Natural killer cell (primary cell): Measurements from ENCODE around the gene GNAO1. TPM values are rescaled to one million over a fixed set of nuclear protein-coding genes. Genes with fewer than 3 reads are reported as not detected.
A peak's percentile ranks its signal among the peaks of the same experiment; 100 is the strongest.

Experiments
- ATAC-seq, 3 donors: fragments of 150-1000 bp in 2 of 3; fragments of 200-7000 bp in 1 of 3; cut with Tn5 transposase; 1 replicate in 1 of 3; 2 replicates in 2 of 3; pipeline ENCODE4 v1.10.0; 2021; ENCODE audit warnings: mild to moderate bottlenecking in 2 of 3, moderate library complexity in 2 of 3
- DNase-seq, 2 donors: peaks; one replicate each; pipeline versions ENCODE4 v3.0.0 to v3.0.0-alpha.2; 2013 to 2021; ENCODE audit warnings: mixed read lengths in 1 of 2
- H3K27ac ChIP-seq: one replicate; pipeline ENCODE4 v1.5.1; 2013; ENCODE audit warnings: mild to moderate bottlenecking, low read length
- H3K27me3 ChIP-seq: one replicate; pipeline ENCODE4 v1.6.1; 2013; ENCODE audit warnings: low read length; ENCODE audit not compliant: control insufficient read depth, insufficient read depth
- H3K36me3 ChIP-seq: one replicate; pipeline ENCODE4 v1.6.1; 2013; ENCODE audit warnings: low read length; ENCODE audit not compliant: control insufficient read depth, insufficient read depth
- H3K4me1 ChIP-seq: one replicate; pipeline ENCODE4 v1.6.1; 2013; ENCODE audit warnings: low read length; ENCODE audit not compliant: control insufficient read depth, insufficient read depth
- H3K4me3 ChIP-seq: one replicate; pipeline ENCODE4 v1.5.1; 2013; ENCODE audit warnings: low read length
- H3K9me3 ChIP-seq: one replicate; pipeline ENCODE4 v1.6.1; 2013; ENCODE audit warnings: low read length; ENCODE audit not compliant: control insufficient read depth, insufficient read depth
- H3K27ac Mint-ChIP-seq, 2 donors: one replicate each; pipeline ENCODE4 v1.8.0; 2022; ENCODE audit warnings: mild to moderate bottlenecking in 2 of 2, mixed read lengths in 2 of 2, moderate library complexity in 1 of 2
- H3K27me3 Mint-ChIP-seq, 2 donors: one replicate each; pipeline ENCODE4 v1.8.0; 2022; ENCODE audit warnings: low read depth in 2 of 2, mixed read lengths in 2 of 2
- H3K36me3 Mint-ChIP-seq: one replicate; pipeline ENCODE4 v1.8.0; 2022; ENCODE audit warnings: mixed read lengths
- H3K4me1 Mint-ChIP-seq, 2 donors: one replicate each; pipeline ENCODE4 v1.8.0; 2022; ENCODE audit warnings: mixed read lengths in 2 of 2
- H3K4me3 Mint-ChIP-seq: one replicate; pipeline ENCODE4 v1.8.0; 2022; ENCODE audit warnings: mild to moderate bottlenecking, moderate library complexity, mixed read lengths
- H3K9me3 Mint-ChIP-seq, 2 donors: one replicate each; pipeline ENCODE4 v1.8.0; 2022; ENCODE audit warnings: mixed read lengths in 2 of 2
- WGBS: methylation state at CpG from one replicate; pipeline ENCODE4 v1.1.7; 2013; ENCODE audit warnings: missing lambda C conversion rate; ENCODE audit not compliant: insufficient coverage; 5-methylcytosine and 5-hydroxymethylcytosine counted together
- intact Hi-C: fragments of 100-400 bp; cut with micrococcal nuclease; formaldehyde crosslinking; loops from one replicate; pipeline ENCODE4 v1.14.2; 2022
- total RNA-seq, 4 donors: library from RNA; stranded (reverse); fragments of 120-200 nt in 1 of 4; gene quantifications; one replicate each; pipeline versions ENCODE4 v1.2.3 to v1.2.4, GENCODE V29; 2013 to 2022
- TF ChIP-seq, protein P1 (sequence below): fragments of 200-600 bp; IDR thresholded peaks from one replicate; pipeline ENCODE4 v1.8.0; 2022; ENCODE audit warnings: antibody characterized with exemption

GNAO1 gene
- total RNA-seq, 3 donors from 2014 or later (not counting 1 experiment from before 2014, with no cell fraction given), result 0.45 to 4.6 (median 1.1) TPM

DNA sequence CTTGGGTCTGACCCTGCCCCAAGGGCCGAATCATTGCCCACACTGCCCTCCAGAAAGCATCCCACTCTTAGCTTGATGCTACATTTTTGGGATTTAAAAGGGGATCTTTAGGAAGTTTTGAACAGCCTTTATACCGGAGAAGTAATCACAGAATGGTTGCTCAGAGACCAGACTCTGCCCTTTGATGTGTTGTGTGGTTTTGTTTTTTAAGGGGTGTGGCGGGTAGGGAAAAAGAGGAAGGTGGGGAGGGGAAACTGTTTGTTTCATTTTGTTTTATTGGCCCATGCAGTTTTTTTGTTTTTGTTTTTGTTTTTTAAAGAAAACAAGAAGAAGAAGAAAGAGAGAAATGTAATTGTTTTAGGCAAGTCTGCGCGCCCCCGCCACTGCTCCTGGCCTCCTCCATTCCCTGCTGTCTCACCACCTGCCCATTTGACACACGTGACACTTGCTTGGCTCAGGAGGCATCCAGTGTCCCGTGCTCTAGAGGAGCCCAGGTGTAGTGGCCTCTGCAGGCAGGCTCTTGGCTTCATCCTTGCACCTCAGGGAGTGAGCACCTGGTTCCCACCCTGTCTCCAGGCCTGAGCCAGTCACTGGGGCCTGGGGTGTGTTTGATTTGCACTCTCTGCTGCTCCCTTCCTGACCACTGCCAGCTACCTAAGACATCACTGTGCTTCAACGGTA lies 35.7 kb downstream of the GNAO1 start:
- Mint-ChIP-seq H3K9me3 (no peaks in the 10 kb centered on the region), H3K36me3 (no peaks in the 10 kb centered on the region), H3K27me3 (peaks cover 0 to 3% of the 10 kb centered on the region in 2 donors), H3K27ac (no peak overlapping the region), H3K4me1 (peaks cover 10 to 19% of the 10 kb centered on the region in 2 donors), H3K4me3 (no peak overlapping the region)
- Histone ChIP-seq H3K4me1 (peaks cover 24% of the 10 kb centered on the region), H3K4me3 (no peak overlapping the region), H3K27me3 (no peaks in the 10 kb centered on the region), H3K27ac (no peak overlapping the region), H3K9me3 (no peaks in the 10 kb centered on the region), H3K36me3 (no peaks in the 10 kb centered on the region)
- intact Hi-C loops, result no loop called here
- DNase-seq (peak in 1 of 2 donors; percentile 50), ATAC-seq (no peak)
- WGBS, result 53% methylated on average over 8 of the region's 9 CpGs
- TF ChIP-seq, protein P1, sequence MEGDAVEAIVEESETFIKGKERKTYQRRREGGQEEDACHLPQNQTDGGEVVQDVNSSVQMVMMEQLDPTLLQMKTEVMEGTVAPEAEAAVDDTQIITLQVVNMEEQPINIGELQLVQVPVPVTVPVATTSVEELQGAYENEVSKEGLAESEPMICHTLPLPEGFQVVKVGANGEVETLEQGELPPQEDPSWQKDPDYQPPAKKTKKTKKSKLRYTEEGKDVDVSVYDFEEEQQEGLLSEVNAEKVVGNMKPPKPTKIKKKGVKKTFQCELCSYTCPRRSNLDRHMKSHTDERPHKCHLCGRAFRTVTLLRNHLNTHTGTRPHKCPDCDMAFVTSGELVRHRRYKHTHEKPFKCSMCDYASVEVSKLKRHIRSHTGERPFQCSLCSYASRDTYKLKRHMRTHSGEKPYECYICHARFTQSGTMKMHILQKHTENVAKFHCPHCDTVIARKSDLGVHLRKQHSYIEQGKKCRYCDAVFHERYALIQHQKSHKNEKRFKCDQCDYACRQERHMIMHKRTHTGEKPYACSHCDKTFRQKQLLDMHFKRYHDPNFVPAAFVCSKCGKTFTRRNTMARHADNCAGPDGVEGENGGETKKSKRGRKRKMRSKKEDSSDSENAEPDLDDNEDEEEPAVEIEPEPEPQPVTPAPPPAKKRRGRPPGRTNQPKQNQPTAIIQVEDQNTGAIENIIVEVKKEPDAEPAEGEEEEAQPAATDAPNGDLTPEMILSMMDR, result no peak

- Histone ChIP-seq H3K9me3 (no peaks in the 10 kb centered on the region), H3K27me3 (no peaks in the 10 kb centered on the region), H3K36me3 (no peaks in the 10 kb centered on the region), H3K4me1 (peaks cover 24% of the 10 kb centered on the region), H3K27ac (no peak overlapping the region), H3K4me3 (no peak overlapping the region)
- no peak overlapping the region for H3K4me3 Mint-ChIP-seq
- no peak overlapping the region for H3K27ac Mint-ChIP-seq
- TF ChIP-seq, protein P1, result no peak
- DNase-seq (no peak), ATAC-seq (no peak)
- 88% methylated on average over 6 of the region's 6 CpGs for WGBS
- H3K36me3 Mint-ChIP-seq, result no peaks in the 10 kb centered on the region
- intact Hi-C loops, result no loop called here
- H3K4me1 Mint-ChIP-seq, result peaks cover 10 to 19% of the 10 kb centered on the region in 2 donors
- H3K27me3 Mint-ChIP-seq, result peaks cover 0 to 3% of the 10 kb centered on the region in 2 donors
- H3K9me3 Mint-ChIP-seq, result no peaks in the 10 kb centered on the region
Measured at GRCh38 chr16:56227936-56228335, 36.6 kb downstream of the GNAO1 start.

DNA sequence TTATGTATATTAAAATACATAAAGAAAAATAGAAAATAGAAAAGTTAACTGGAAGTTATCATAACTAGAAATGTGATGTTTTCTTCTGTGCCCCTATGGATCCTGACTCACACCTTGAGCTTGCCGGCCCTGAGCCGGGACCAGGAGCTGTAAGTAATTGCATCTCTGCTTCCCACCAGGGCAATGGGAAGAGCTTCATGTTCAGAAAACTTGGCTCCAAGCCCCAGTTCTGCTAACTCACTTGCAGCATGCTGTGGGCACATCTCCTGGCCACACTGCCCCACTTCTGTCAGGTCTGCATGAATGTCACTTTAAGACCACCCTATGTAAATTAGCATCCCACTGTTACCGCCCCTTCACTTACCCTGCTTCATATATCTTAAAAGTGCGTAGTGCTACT lies 37.2 kb downstream of the GNAO1 start:
- no peak overlapping the region for H3K4me3 Mint-ChIP-seq
- ATAC-seq (no peak), DNase-seq (no peak)
- no peak overlapping the region for H3K27ac Mint-ChIP-seq
- H3K27me3 Mint-ChIP-seq, result peaks cover 0 to 3% of the 10 kb centered on the region in 2 donors
- peaks cover 10 to 19% of the 10 kb centered on the region in 2 donors for H3K4me1 Mint-ChIP-seq
- no peak overlapping the region for H3K27ac ChIP-seq
- TF ChIP-seq, protein P1, result no peak
- H3K4me1 ChIP-seq, result peaks cover 24% of the 10 kb centered on the region
- no peaks in the 10 kb centered on the region for H3K9me3 Mint-ChIP-seq
- intact Hi-C loops, result no loop called here
- no peaks in the 10 kb centered on the region for H3K27me3 ChIP-seq
- H3K4me3 ChIP-seq, result no peak overlapping the region
- no peaks in the 10 kb centered on the region for H3K9me3 ChIP-seq
- WGBS, result 96% methylated on average over 2 of the region's 4 CpGs
- no peaks in the 10 kb centered on the region for H3K36me3 Mint-ChIP-seq
- H3K36me3 ChIP-seq, result no peaks in the 10 kb centered on the region
